HepG2 (cell line): ENCODE results near the gene ARMC2. TPM values are rescaled to one million over a fixed set of nuclear protein-coding genes. Genes with fewer than 3 reads are reported as not detected.

Experiments used
- ARNT ChIP-seq: fragments of 450-650 bp; IDR thresholded peaks from 2 replicates; pipeline ENCODE4 v1.6.1; 2017
- ATRX ChIP-seq: sonication (generic); formaldehyde crosslinking; IDR thresholded peaks from 2 replicates; pipeline ENCODE4 v1.4.0; 2020; ENCODE audit warnings: missing genetic modification reagents, borderline replicate concordance
- CBX1 ChIP-seq: IDR thresholded peaks from one replicate; pipeline ENCODE4 v1.6.1; 2016; ENCODE audit warnings: antibody characterized with exemption, low read depth
- DRAP1 ChIP-seq: IDR thresholded peaks from 2 replicates; pipeline ENCODE4 v1.6.1; 2016; ENCODE audit warnings: missing genetic modification reagents, missing compliant biosample characterization
- HMGXB3 ChIP-seq: sonication (generic); formaldehyde crosslinking; IDR thresholded peaks from 2 replicates; pipeline ENCODE4 v1.4.0; 2020; ENCODE audit warnings: missing genetic modification reagents, borderline replicate concordance
- SMAD1 ChIP-seq: sonication (generic); formaldehyde crosslinking; IDR thresholded peaks from 2 replicates; pipeline ENCODE4 v1.4.0; 2020; ENCODE audit warnings: missing genetic modification reagents, low read depth, mild to moderate bottlenecking, borderline replicate concordance
- TFDP2 ChIP-seq: sonication (generic); formaldehyde crosslinking; IDR thresholded peaks from 2 replicates; pipeline ENCODE4 v1.4.0; 2020; ENCODE audit warnings: missing genetic modification reagents
- ZHX2 ChIP-seq, 2 experiments: sonication (generic) in 1 of 2; formaldehyde crosslinking in 1 of 2; IDR thresholded peaks; 2 replicates each; pipeline versions ENCODE4 v1.6.1 to v1.9.0; 2014 to 2022; ENCODE audit warnings: antibody characterized with exemption in 1 of 2, borderline replicate concordance in 1 of 2, inconsistent platforms in 1 of 2, low read depth in 1 of 2, missing genetic modification reagents in 1 of 2
- ZNF329 ChIP-seq: sonication (generic); formaldehyde crosslinking; IDR thresholded peaks from 2 replicates; pipeline ENCODE4 v1.9.0; 2021; ENCODE audit warnings: low read depth, mild to moderate bottlenecking, missing genetic modification reagents
- ZNF382 ChIP-seq: sonication (generic); formaldehyde crosslinking; IDR thresholded peaks from 2 replicates; pipeline ENCODE4 v1.5.0; 2020; ENCODE audit warnings: missing genetic modification reagents, mild to moderate bottlenecking, borderline replicate concordance
- ZNF44 ChIP-seq: sonication (generic); formaldehyde crosslinking; IDR thresholded peaks from 2 replicates; pipeline ENCODE4 v1.5.1; 2020; ENCODE audit warnings: mild to moderate bottlenecking, missing genetic modification reagents
- ZNF441 ChIP-seq: sonication (generic); formaldehyde crosslinking; IDR thresholded peaks from 2 replicates; pipeline ENCODE4 v1.7.0; 2021; ENCODE audit warnings: missing genetic modification reagents, borderline replicate concordance
- ZNF660 ChIP-seq: sonication (generic); formaldehyde crosslinking; IDR thresholded peaks from 2 replicates; pipeline ENCODE4 v1.5.1; 2020; ENCODE audit warnings: mild to moderate bottlenecking, low read depth, missing genetic modification reagents, borderline replicate concordance
- ZSCAN30 ChIP-seq: sonication (generic); formaldehyde crosslinking; IDR thresholded peaks from 2 replicates; pipeline ENCODE4 v1.5.0; 2020; ENCODE audit warnings: mild to moderate bottlenecking, missing genetic modification reagents
- polyA plus RNA-seq, 8 experiments: library from polyadenylated mRNA; depleted of rRNA in 3 of 8; stranded (reverse) in 7 of 8; unstranded in 1 of 8; fragments of >200 nt; fragmentation: Illumina TruSeq in 4 of 8; extraction: Trizol in 4 of 8; gene quantifications; 2 replicates each; pipeline versions ENCODE4 v1.2.1 to v1.2.3, GENCODE V29; 2011 to 2016; ENCODE audit warnings: low read depth in 4 of 8, missing spikeins in 1 of 8, mixed read lengths in 1 of 8; ENCODE audit not compliant: insufficient read depth in 1 of 8
- total RNA-seq, 5 experiments: library from RNA; depleted of rRNA; stranded (reverse); fragments of >200 nt; fragmentation: Illumina TruSeq; extraction: Trizol; gene quantifications; 2 replicates each; pipeline ENCODE4 v1.2.3, GENCODE V29; 2016; ENCODE audit warnings: low read depth in 1 of 5
- TF ChIP-seq, protein P1 (sequence below): sonication (generic); formaldehyde crosslinking; IDR thresholded peaks from 2 replicates; pipeline ENCODE4 v1.5.0; 2020; ENCODE audit warnings: missing genetic modification reagents

Gene ARMC2
- total and polyA plus RNA-seq, 2 of the 13 experiments (the other 11 are each of a cell fraction or from before 2014, with no cell fraction given) = 1.4 to 3.2 TPM

DNA sequence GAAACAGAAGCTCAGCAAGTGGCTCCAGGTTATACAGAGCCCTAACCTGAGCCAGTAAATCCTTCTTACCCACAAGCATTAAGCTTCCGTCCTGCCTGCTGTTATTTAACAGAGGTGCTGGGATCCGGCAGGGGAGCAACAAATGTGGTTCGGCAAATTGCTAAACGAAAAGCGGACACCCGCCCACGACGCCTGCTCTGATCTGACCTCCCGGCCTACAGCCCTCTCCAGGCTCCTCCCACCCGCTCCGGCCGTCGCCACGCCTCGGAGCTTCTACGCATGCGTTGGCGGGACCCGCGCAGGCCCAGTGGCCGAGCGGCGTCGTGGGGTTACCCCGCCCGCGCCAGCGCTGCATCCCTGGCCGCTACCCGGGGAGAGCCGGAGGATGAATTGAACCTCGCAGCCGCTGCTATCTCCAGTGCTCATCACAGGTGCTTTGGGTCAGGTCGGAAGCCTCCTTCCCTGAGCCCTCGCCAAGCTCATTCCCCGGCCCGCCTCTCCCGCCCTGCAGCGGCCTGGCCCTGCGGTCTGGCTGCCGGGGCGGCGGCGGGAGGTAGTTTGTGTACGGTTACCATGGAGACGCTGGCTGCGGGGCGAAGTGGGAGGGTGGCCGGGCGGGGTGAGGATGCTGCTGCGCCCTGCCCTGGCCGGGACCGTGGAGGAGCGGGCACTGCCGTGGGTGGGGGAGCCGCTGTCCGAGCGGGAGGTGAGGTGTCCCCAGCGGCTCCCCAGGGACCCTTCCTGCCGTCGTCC, at the start of gene ARMC2 (continued):
- TF ChIP-seq ZNF329 (CRISPR knock-in tag) (peak; percentile 39; the same call in 1 of the 2 replicates), ZHX2 (IDR thresholded peaks at IDR 0.05; ENCODE audit: low read depth) (no peak), ZHX2 (CRISPR knock-in tag; IDR thresholded peaks at IDR 0.05; ENCODE audit: borderline replicate concordance) (0 out of 2 replicates have a peak, but pooled peaks have one; percentile 37), ZNF441 (CRISPR knock-in tag) (no peak; the same call in 1 of the 2 replicates), HMGXB3 (CRISPR knock-in tag) (0 out of 2 replicates have a peak, but pooled peaks have one; percentile 24), ZNF660 (CRISPR knock-in tag) (no peak), ZSCAN30 (no peak), ARNT (no peak), CBX1 (peak; percentile 59), SMAD1 (CRISPR knock-in tag) (peak; percentile 70; the same call in 1 of the 2 replicates), TFDP2 (peak; percentile 81), ZNF44 (CRISPR knock-in tag) (peak; percentile 86; the same call in 1 of the 2 replicates), ZNF382 (CRISPR knock-in tag) (no peak), DRAP1 (CRISPR knock-in tag) (peak; percentile 49; the same call in 1 of the 2 replicates), ATRX (no peak)
- TF ChIP-seq, protein P1, sequence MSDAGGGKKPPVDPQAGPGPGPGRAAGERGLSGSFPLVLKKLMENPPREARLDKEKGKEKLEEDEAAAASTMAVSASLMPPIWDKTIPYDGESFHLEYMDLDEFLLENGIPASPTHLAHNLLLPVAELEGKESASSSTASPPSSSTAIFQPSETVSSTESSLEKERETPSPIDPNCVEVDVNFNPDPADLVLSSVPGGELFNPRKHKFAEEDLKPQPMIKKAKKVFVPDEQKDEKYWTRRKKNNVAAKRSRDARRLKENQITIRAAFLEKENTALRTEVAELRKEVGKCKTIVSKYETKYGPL (CRISPR knock-in tag) = no peak
